Mesenchymal stem cell (in vitro differentiated cells and primary cell): ENCODE data around the gene CCDC89.

Experiments
- DNase-seq: peaks from one replicate; pipeline ENCODE4 v3.0.0-alpha.2; 2013
- H2AFZ ChIP-seq: one replicate; pipeline ENCODE4 v1.6.1; 2013; ENCODE audit warnings: low read depth, mild to moderate bottlenecking, control low read depth, inconsistent platforms, low read length, moderate library complexity
- H2AK5ac ChIP-seq: 2 replicates; pipeline ENCODE4 v1.6.1; 2013; ENCODE audit warnings: low read length, moderate library complexity, mild to moderate bottlenecking, inconsistent platforms; ENCODE audit not compliant: severe bottlenecking
- H2BK120ac ChIP-seq: one replicate; pipeline ENCODE4 v1.6.1; 2013; ENCODE audit warnings: low read depth, mild to moderate bottlenecking, inconsistent platforms, low read length, moderate library complexity
- H2BK12ac ChIP-seq, 2 experiments: one replicate each; pipeline ENCODE4 v1.6.1; 2013; ENCODE audit warnings: inconsistent platforms in 2 of 2, low read length in 2 of 2, mild to moderate bottlenecking in 2 of 2, moderate library complexity in 2 of 2, control low read depth in 1 of 2
- H2BK15ac ChIP-seq: one replicate; pipeline ENCODE4 v1.6.1; 2013; ENCODE audit warnings: mild to moderate bottlenecking, low read depth, inconsistent platforms; ENCODE audit not compliant: poor library complexity, severe bottlenecking
- H2BK5ac ChIP-seq: 2 replicates; pipeline ENCODE4 v1.6.1; 2013; ENCODE audit warnings: low read depth, mild to moderate bottlenecking, low read length, control low read depth, inconsistent platforms; ENCODE audit not compliant: poor library complexity, severe bottlenecking
- H3K14ac ChIP-seq, 2 experiments: one replicate each; pipeline ENCODE4 v1.6.1; 2013; ENCODE audit warnings: inconsistent platforms in 2 of 2, low read length in 2 of 2, control low read depth in 1 of 2, mild to moderate bottlenecking in 1 of 2, moderate library complexity in 1 of 2
- H3K18ac ChIP-seq, 2 experiments: one replicate each; pipeline ENCODE4 v1.6.1; 2013; ENCODE audit warnings: inconsistent platforms in 2 of 2, low read length in 2 of 2, control low read depth in 1 of 2, low read depth in 1 of 2, mild to moderate bottlenecking in 1 of 2
- H3K23ac ChIP-seq, 2 experiments: one replicate each; pipeline ENCODE4 v1.6.1; 2013; ENCODE audit warnings: inconsistent platforms in 2 of 2, low read length in 2 of 2, mild to moderate bottlenecking in 2 of 2, moderate library complexity in 2 of 2, control low read depth in 1 of 2
- H3K27ac ChIP-seq: 2 replicates; pipeline ENCODE4 v1.5.1; 2013; ENCODE audit warnings: mild to moderate bottlenecking, moderate library complexity, low read length, control low read depth, inconsistent platforms; ENCODE audit not compliant: poor library complexity, severe bottlenecking
- H3K27me3 ChIP-seq, 2 experiments: 2 replicates each; pipeline versions ENCODE4 v1.6.1 to v1.7.0; 2013; ENCODE audit warnings: low read length in 2 of 2, mild to moderate bottlenecking in 2 of 2, moderate library complexity in 2 of 2, control low read depth in 1 of 2, inconsistent platforms in 1 of 2; ENCODE audit not compliant: control insufficient read depth in 1 of 2, insufficient read depth in 1 of 2
- H3K36me3 ChIP-seq, 2 experiments: 2 replicates each; pipeline versions ENCODE4 v1.6.1 to v1.7.0; 2013; ENCODE audit warnings: low read length in 2 of 2, control low read depth in 1 of 2, inconsistent platforms in 1 of 2, low read depth in 1 of 2, mild to moderate bottlenecking in 1 of 2; ENCODE audit not compliant: insufficient read depth in 2 of 2, control insufficient read depth in 1 of 2
- H3K4ac ChIP-seq, 2 experiments: one replicate each; pipeline ENCODE4 v1.6.1; 2013; ENCODE audit warnings: inconsistent platforms in 2 of 2, low read length in 2 of 2, mild to moderate bottlenecking in 2 of 2, moderate library complexity in 2 of 2, control low read depth in 1 of 2, low read depth in 1 of 2
- H3K4me1 ChIP-seq: 2 replicates; pipeline ENCODE4 v1.6.1; 2013; ENCODE audit warnings: low read depth, low read length, control low read depth; ENCODE audit not compliant: control insufficient read depth, insufficient read depth
- H3K4me2 ChIP-seq: 2 replicates; pipeline ENCODE4 v1.6.1; 2013; ENCODE audit warnings: low read length, mild to moderate bottlenecking, inconsistent platforms; ENCODE audit not compliant: poor library complexity, severe bottlenecking
- H3K4me3 ChIP-seq, 2 experiments: 2 replicates each; pipeline versions ENCODE4 v1.5.1 to v1.7.0; 2013; ENCODE audit warnings: low read length in 2 of 2, mild to moderate bottlenecking in 2 of 2, control low read depth in 1 of 2, low read depth in 1 of 2; ENCODE audit not compliant: insufficient read depth in 1 of 2
- H3K79me1 ChIP-seq: replicated peaks from 2 replicates; pipeline ENCODE4 v1.6.1; 2013; ENCODE audit warnings: mild to moderate bottlenecking, control low read depth, low read length, inconsistent platforms; ENCODE audit not compliant: poor library complexity, severe bottlenecking
- H3K9ac ChIP-seq: 2 replicates; pipeline ENCODE4 v1.7.0; 2013; ENCODE audit warnings: mild to moderate bottlenecking, low read length, moderate library complexity
- H3K9me3 ChIP-seq: 2 replicates; pipeline ENCODE4 v1.7.0; 2013; ENCODE audit warnings: mild to moderate bottlenecking, low read length; ENCODE audit not compliant: control insufficient read depth
- H4K8ac ChIP-seq: one replicate; pipeline ENCODE4 v1.6.1; 2013; ENCODE audit warnings: inconsistent platforms, mild to moderate bottlenecking, low read length, moderate library complexity
- H4K91ac ChIP-seq: one replicate; pipeline ENCODE4 v1.6.1; 2013; ENCODE audit warnings: mild to moderate bottlenecking, low read length, inconsistent platforms
- WGBS: methylation state at CpG from one replicate; pipeline ENCODE4 v1.1.7; 2013; ENCODE audit warnings: mixed read lengths; 5-methylcytosine and 5-hydroxymethylcytosine counted together

The CCDC89 gene

GRCh38 chr11:85709941-85710702, 24.1 kb upstream of the CCDC89 start:
- Histone ChIP-seq H2BK12ac (no peak overlapping the region), H3K27me3 (no peaks in the 10 kb centered on the region), H2AK5ac (no peak overlapping the region), H3K18ac (no peak overlapping the region), H3K9ac (no peak overlapping the region), H2BK15ac (no peak overlapping the region), H3K36me3 (peaks cover 3 to 19% of the 10 kb centered on the region in 2 experiments), H3K4me3 (no peak overlapping the region), H2BK5ac (no peak overlapping the region), H4K8ac (no peak overlapping the region), H4K91ac (no peak overlapping the region), H3K4ac (no peak overlapping the region), H3K9me3 (no peaks in the 10 kb centered on the region), H3K27ac (no peak overlapping the region), H3K14ac (no peak overlapping the region), H3K23ac (no peak overlapping the region), H2AFZ (no peak overlapping the region), H3K79me1 (peaks cover 6% of the 10 kb centered on the region), H2BK120ac (no peak overlapping the region), H3K4me2 (no peak overlapping the region), H3K4me1 (peaks cover 3% of the 10 kb centered on the region)
- WGBS: no CpG with 5 or more reads among the region's 5 CpGs
- DNase-seq: no peak

GRCh38 chr11:85705800-85706199, 19.8 kb upstream of the CCDC89 start:
- H3K4me3 ChIP-seq: peak overlapping the region in 1 of 2 experiments; percentile 5
- H2BK5ac ChIP-seq: no peak overlapping the region
- H3K4me1 ChIP-seq: no peaks in the 10 kb centered on the region
- no peak overlapping the region for H3K23ac ChIP-seq
- H2BK15ac ChIP-seq: no peak overlapping the region
- peaks cover 6 to 30% of the 10 kb centered on the region in 2 experiments for H3K36me3 ChIP-seq
- no peaks in the 10 kb centered on the region for H3K79me1 ChIP-seq
- no peak overlapping the region for H3K4ac ChIP-seq
- no peaks in the 10 kb centered on the region for H3K27me3 ChIP-seq
- peak overlapping the region; percentile 40 for H3K9ac ChIP-seq
- H3K27ac ChIP-seq: no peak overlapping the region
- H3K9me3 ChIP-seq: no peaks in the 10 kb centered on the region
- no peak overlapping the region for H4K8ac ChIP-seq
- H4K91ac ChIP-seq: no peak overlapping the region
- H3K18ac ChIP-seq: no peak overlapping the region
- H3K14ac ChIP-seq: no peak overlapping the region
- no peak overlapping the region for H2BK12ac ChIP-seq
- no peak overlapping the region for H2BK120ac ChIP-seq
- no peak overlapping the region for H3K4me2 ChIP-seq
- H2AK5ac ChIP-seq: no peak overlapping the region
- H2AFZ ChIP-seq: no peak overlapping the region
- no peak for DNase-seq

GRCh38 chr11:85704967-85705366, 19.0 kb upstream of the CCDC89 start:
- Histone ChIP-seq H2AFZ (no peak overlapping the region), H3K4ac (no peak overlapping the region), H3K23ac (no peak overlapping the region), H4K91ac (no peak overlapping the region), H3K4me1 (no peaks in the 10 kb centered on the region), H3K9ac (peak overlapping the region; percentile 40), H3K27me3 (no peaks in the 10 kb centered on the region), H3K9me3 (no peaks in the 10 kb centered on the region), H3K79me1 (no peaks in the 10 kb centered on the region), H4K8ac (no peak overlapping the region), H2AK5ac (no peak overlapping the region), H3K27ac (no peak overlapping the region), H2BK120ac (no peak overlapping the region), H2BK15ac (no peak overlapping the region), H3K36me3 (peaks cover 6 to 30% of the 10 kb centered on the region in 2 experiments), H3K4me2 (no peak overlapping the region), H3K18ac (no peak overlapping the region), H3K14ac (no peak overlapping the region), H2BK5ac (no peak overlapping the region), H3K4me3 (no peak overlapping the region), H2BK12ac (no peak overlapping the region)
- WGBS: 100% methylated on average over 1 of the region's 3 CpGs
- DNase-seq: no peak

GRCh38 chr11:85699957-85700741, 14.2 kb upstream of the CCDC89 start:
- 98% methylated on average over 2 of the region's 2 CpGs for whole genome bisulfite sequencing
- no peak overlapping the region for H2BK15ac ChIP-seq
- H3K9me3 ChIP-seq: no peaks in the 10 kb centered on the region

More at GRCh38 chr11:85699957-85700741, 14.2 kb upstream of the CCDC89 start:
- Histone ChIP-seq H3K23ac (no peak overlapping the region), H2AFZ (no peak overlapping the region), H3K27ac (peak overlapping the region; percentile 3), H3K9ac (no peak overlapping the region), H2AK5ac (no peak overlapping the region), H3K4me1 (no peaks in the 10 kb centered on the region), H2BK120ac (no peak overlapping the region), H2BK5ac (no peak overlapping the region), H3K14ac (no peak overlapping the region), H3K18ac (no peak overlapping the region), H2BK12ac (no peak overlapping the region), H3K4me3 (no peak overlapping the region), H3K79me1 (no peaks in the 10 kb centered on the region), H3K4me2 (no peak overlapping the region), H4K8ac (no peak overlapping the region), H3K27me3 (no peaks in the 10 kb centered on the region), H3K4ac (no peak overlapping the region), H4K91ac (no peak overlapping the region), H3K36me3 (peaks cover 3 to 57% of the 10 kb centered on the region in 2 experiments)
- no peak for DNase-seq
